ENCODE measurements around the gene TMPRSS9.

TMPRSS9 gene

GRCh38 chr19:2332341-2333026, 27.6 kb upstream of the TMPRSS9 start:
- peak; percentile 75 for DNase-seq (ENCODE audit: low spot score)
- in situ Hi-C loops (cut with MboI; ENCODE audit: low pct_unique_long_range_greater_than_20kb, low sequenced_read_pairs, unreplicated experiment) = no loop called here
- TF ChIP-seq CTCF (IDR thresholded peaks at IDR 0.05; ENCODE audit: extremely low read depth, insufficient read depth, missing control alignments) = no peak

GRCh38 chr19:2333027-2333806, 26.8 kb upstream of the TMPRSS9 start:
- in situ Hi-C loops (cut with MboI; ENCODE audit: low pct_unique_long_range_greater_than_20kb, low sequenced_read_pairs, unreplicated experiment) = no loop called here
- DNase-seq (ENCODE audit: low spot score) = no peak
- no peak for TF ChIP-seq CTCF (IDR thresholded peaks at IDR 0.05; ENCODE audit: extremely low read depth, insufficient read depth, missing control alignments)

- in situ Hi-C loops (cut with MboI; ENCODE audit: low pct_unique_long_range_greater_than_20kb, low sequenced_read_pairs, unreplicated experiment) = no loop called here
- TF ChIP-seq CTCF (IDR thresholded peaks at IDR 0.05; ENCODE audit: extremely low read depth, insufficient read depth, missing control alignments) = peak; percentile 14
- no peak for DNase-seq (ENCODE audit: low spot score)
Measured at GRCh38 chr19:2333807-2334211, 26.3 kb upstream of the TMPRSS9 start.

- no peak for DNase-seq (ENCODE audit: low spot score)
- no peak for TF ChIP-seq CTCF (IDR thresholded peaks at IDR 0.05; ENCODE audit: extremely low read depth, insufficient read depth, missing control alignments)
- in situ Hi-C loops (cut with MboI; ENCODE audit: low pct_unique_long_range_greater_than_20kb, low sequenced_read_pairs, unreplicated experiment) = no loop called here
Measured at GRCh38 chr19:2334426-2334825, 25.6 kb upstream of the TMPRSS9 start.

GRCh38 chr19:2334986-2335846, 24.8 kb upstream of the TMPRSS9 start:
- DNase-seq (ENCODE audit: low spot score) = no peak
- in situ Hi-C loops (cut with MboI; ENCODE audit: low pct_unique_long_range_greater_than_20kb, low sequenced_read_pairs, unreplicated experiment) = no loop called here
- TF ChIP-seq CTCF (IDR thresholded peaks at IDR 0.05; ENCODE audit: extremely low read depth, insufficient read depth, missing control alignments) = no peak

- TF ChIP-seq CTCF (IDR thresholded peaks at IDR 0.05; ENCODE audit: extremely low read depth, insufficient read depth, missing control alignments) = no peak
- in situ Hi-C loops (cut with MboI; ENCODE audit: low pct_unique_long_range_greater_than_20kb, low sequenced_read_pairs, unreplicated experiment) = no loop called here
- DNase-seq (ENCODE audit: low spot score) = no peak
Measured at GRCh38 chr19:2335848-2336247, 24.2 kb upstream of the TMPRSS9 start.

All from GM13977 (cell line).